ENCODE data around the gene LCA5L. TPM values are rescaled to one million over a fixed set of nuclear protein-coding genes. Genes with fewer than 3 reads are reported as not detected.

The LCA5L gene
- total and polyA plus RNA-seq, 2 donors from 2014 or later: 3.8 to 4.3 TPM

DNA sequence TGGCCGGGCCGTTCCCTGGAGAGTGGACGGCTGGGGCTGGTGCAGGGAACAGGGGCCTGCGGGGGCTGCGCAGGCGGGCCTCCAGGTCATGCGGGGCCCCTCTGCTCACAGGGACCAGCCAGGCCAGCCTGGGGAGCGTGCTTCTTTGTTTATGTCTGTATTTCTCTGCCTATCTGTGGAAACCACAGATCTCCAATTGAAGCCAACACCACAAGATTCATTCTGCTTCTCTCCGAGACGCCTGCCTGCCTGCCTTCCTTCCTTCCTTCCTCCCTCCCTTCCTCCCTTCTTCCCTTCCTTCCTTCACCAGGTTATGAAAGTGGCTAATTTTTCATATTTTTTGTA, 56.8 kb downstream of the LCA5L start:
- H3K4me1 ChIP-seq (ENCODE audit: control insufficient read depth in 2 of 3, insufficient read depth in 2 of 3, low read depth in 1 of 3, low read length in 3 of 3): peaks cover 3 to 15% (median 10%) of the 10 kb centered on the region in 3 donors
- intact Hi-C loops (cut with DNase I): no loop called here
- H3K36me3 ChIP-seq (ENCODE audit: control insufficient read depth in 2 of 3, insufficient read depth in 3 of 3, low read length in 3 of 3): peaks cover 3 to 21% (median 16%) of the 10 kb centered on the region in 3 donors
- no peak overlapping the region for H3K27ac ChIP-seq (ENCODE audit: low read depth in 2 of 2, low read length in 2 of 2)
- H3K9me3 ChIP-seq (ENCODE audit: control insufficient read depth in 2 of 3, insufficient read depth in 1 of 3, low read length in 3 of 3): no peaks in the 10 kb centered on the region
- H3K4me3 ChIP-seq (ENCODE audit: low read length in 3 of 3): peak overlapping the region in 2 of 3 donors; percentile 64 to 78
- H3K27me3 ChIP-seq (ENCODE audit: control insufficient read depth, insufficient read depth, low read length): no peaks in the 10 kb centered on the region
- TF ChIP-seq CTCF (IDR thresholded peaks at IDR 0.05; ENCODE audit: borderline replicate concordance, extremely low read depth, insufficient read depth): no peak
- DNase-seq (no peak), FAIRE-seq (no peak)
- H3K9ac ChIP-seq (ENCODE audit: low read length in 3 of 3): no peak overlapping the region

DNA sequence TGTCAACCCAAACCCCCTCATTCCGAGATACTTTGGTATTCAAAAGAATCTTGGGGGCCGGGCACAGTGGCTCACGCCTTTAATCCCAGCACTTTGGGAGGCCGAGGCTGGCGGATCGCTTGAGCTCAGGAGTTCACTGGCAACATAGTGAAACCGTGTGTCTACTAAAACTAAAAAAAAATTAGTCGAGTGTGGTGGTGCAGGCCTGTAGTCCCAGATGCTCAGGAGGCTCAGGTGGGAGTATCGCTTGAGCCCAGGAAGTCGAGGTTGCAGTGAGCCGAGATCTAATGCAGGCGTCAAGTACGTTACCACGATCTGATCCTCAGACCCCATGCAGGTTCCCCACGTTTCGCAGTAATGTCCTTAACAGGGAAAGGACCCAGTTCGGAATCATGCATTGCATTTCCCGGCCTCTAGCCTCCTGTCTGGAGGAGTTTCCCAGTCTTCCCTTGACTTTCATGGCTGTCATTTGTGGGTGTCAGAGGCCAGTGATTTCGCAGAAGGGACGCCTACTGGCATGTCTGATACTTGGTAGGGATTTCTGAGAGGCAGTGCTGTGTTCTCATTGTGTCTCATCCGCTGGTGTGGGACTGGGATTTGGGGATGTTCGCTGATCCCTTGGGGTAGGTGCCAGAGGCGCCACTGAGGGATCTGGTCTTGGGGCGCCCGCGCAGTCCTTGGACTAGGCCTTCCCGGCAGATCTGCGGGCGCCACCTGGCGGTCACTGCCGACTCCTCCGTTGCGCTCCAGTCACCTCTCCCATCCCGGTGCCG, 57.4 kb downstream of the LCA5L start:
- DNase-seq: peak; percentile 88 to 96 (median 91)
- peak; percentile 87 for TF ChIP-seq CTCF (IDR thresholded peaks at IDR 0.05; ENCODE audit: borderline replicate concordance, extremely low read depth, insufficient read depth)
- peak overlapping the region in 1 of 2 donors; percentile 50 for H3K27ac ChIP-seq (ENCODE audit: low read depth in 2 of 2, low read length in 2 of 2)
- H3K4me3 ChIP-seq (ENCODE audit: low read length in 3 of 3): peak overlapping the region; percentile 64 to 78 (median 65)
- peaks cover 3 to 15% (median 10%) of the 10 kb centered on the region in 3 donors for H3K4me1 ChIP-seq (ENCODE audit: control insufficient read depth in 2 of 3, insufficient read depth in 2 of 3, low read depth in 1 of 3, low read length in 3 of 3)
- H3K27me3 ChIP-seq (ENCODE audit: control insufficient read depth, insufficient read depth, low read length): no peaks in the 10 kb centered on the region
- no peak for FAIRE-seq
- peak overlapping the region; percentile 49 to 82 (median 57) for H3K9ac ChIP-seq (ENCODE audit: low read length in 3 of 3)
- H3K36me3 ChIP-seq (ENCODE audit: control insufficient read depth in 2 of 3, insufficient read depth in 3 of 3, low read length in 3 of 3): peaks cover 3 to 17% (median 14%) of the 10 kb centered on the region in 3 donors
- intact Hi-C loops (cut with DNase I): no loop called here
- H3K9me3 ChIP-seq (ENCODE audit: control insufficient read depth in 2 of 3, insufficient read depth in 1 of 3, low read length in 3 of 3): no peaks in the 10 kb centered on the region

GRCh38 chr21:39387461-39388037, 58.0 kb downstream of the LCA5L start:
- FAIRE-seq: no peak
- H3K4me1 ChIP-seq (ENCODE audit: control insufficient read depth in 2 of 3, insufficient read depth in 2 of 3, low read depth in 1 of 3, low read length in 3 of 3): peaks cover 3 to 15% (median 10%) of the 10 kb centered on the region in 3 donors

More at GRCh38 chr21:39387461-39388037, 58.0 kb downstream of the LCA5L start:
- intact Hi-C loops (cut with DNase I): no loop called here
- DNase-seq: peak; percentile 94 to 97 (median 96)
- Histone ChIP-seq H3K9ac (ENCODE audit: low read length in 3 of 3) (peak overlapping the region; percentile 49 to 82 (median 65)), H3K9me3 (ENCODE audit: control insufficient read depth in 2 of 3, insufficient read depth in 1 of 3, low read length in 3 of 3) (no peaks in the 10 kb centered on the region), H3K27ac (ENCODE audit: low read depth in 2 of 2, low read length in 2 of 2) (peak overlapping the region; percentile 32 to 43), H3K4me3 (ENCODE audit: low read length in 3 of 3) (peak overlapping the region; percentile 64 to 78 (median 65)), H3K36me3 (ENCODE audit: control insufficient read depth in 2 of 3, insufficient read depth in 3 of 3, low read length in 3 of 3) (peaks cover 2 to 10% (median 8%) of the 10 kb centered on the region in 3 donors), H3K27me3 (ENCODE audit: control insufficient read depth, insufficient read depth, low read length) (no peaks in the 10 kb centered on the region)
- TF ChIP-seq CTCF (IDR thresholded peaks at IDR 0.05; ENCODE audit: borderline replicate concordance, extremely low read depth, insufficient read depth): no peak
